NCI-H2107 treated with DMSO at 0.1 percent for 48 hours (cell line): ENCODE measurements around the gene DGCR6L.
"Not testable (repeated sequence)": the region's sequence is repeated elsewhere in the genome, so short reads cannot be mapped to it uniquely, and the experiment has no call there.

Experiments used
- DNase-seq: peaks from one replicate; lab custom pipeline; 2025; ENCODE audit not compliant: unreplicated experiment; lab: John Stamatoyannopoulos, UW

DGCR6L gene

DNA sequence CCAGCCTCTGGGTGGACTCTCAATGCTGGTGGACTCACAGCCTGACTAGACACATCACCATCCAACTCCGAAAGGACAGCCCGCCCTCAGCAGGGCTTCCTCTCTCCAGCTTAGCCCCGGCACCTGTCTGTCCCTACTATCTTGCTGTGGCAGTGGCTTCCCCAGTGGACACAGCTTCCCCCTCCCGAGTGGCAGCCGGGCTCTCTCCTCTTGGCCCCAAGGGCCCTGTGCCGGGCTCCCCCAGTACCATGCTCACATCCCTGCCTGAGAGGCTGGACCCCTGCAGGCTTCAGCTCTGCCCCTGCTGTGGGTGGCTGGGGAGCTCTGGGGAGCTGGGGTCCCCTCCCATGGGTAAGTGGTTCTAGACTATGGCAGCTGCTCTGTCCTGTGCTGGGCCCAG is 9.1 kb downstream of the DGCR6L start:
- DNase-seq = not testable (repeated sequence)

DNA sequence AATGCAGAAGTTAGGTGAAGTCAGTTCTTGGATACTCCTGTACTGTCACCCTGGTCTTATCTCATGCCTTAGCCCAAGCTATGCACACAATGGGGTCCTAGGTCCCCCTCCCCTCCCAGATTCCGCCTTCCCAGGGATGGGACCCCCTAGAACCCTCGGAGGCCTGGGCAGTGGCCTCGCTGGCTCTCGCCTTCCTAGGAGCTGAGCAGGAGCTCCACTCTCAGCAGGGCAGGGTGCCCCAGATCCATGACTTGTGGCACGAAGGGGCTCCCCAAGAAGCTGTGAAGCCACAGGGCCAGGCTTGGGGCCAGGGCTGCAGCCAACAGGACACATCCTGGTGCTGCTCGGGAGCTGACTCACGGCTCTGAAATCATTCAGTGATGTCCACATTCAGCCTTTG is 9.7 kb downstream of the DGCR6L start:
- not testable (repeated sequence) for DNase-seq

DNA sequence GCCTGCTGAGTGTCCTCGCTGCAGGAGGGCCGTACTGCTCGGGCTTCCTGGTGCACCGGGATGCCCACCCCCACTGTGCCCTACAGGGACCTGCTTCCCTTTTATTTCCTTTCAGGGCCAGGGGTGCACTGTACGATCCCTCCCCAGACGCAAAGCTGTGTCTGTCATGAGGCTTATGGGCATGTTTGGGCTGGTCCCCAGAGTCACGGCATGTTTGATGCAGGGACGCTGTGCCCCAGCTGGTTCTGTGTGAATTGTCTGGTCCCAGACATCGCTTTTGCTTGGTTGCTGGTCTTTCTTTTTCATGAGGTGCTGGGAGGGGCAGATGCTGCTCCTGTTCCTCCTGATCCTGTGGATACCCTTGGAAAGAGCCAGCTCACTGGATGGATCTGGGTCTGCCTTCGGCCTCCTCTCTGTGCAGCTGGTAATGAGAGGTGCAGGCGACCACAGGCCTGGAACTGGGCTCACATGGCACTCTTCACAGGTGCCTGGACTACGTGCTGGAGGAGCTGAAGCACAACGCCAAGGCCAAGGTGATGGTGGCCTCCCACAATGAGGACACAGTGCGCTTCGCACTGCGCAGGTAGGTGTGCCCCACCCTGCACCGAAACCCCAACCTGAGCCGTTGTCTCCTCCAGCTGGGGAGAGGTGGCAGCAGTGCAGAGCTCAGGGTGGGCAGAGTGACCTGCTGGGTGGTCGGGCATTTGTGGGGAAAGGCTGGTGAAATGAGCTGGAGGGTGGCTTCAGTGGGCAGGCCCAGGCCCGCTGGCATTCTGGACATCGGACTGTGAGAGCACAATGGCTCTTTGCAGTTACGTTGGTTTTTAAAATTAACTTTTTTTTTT is 10.8 kb downstream of the DGCR6L start:
- not testable (repeated sequence) for DNase-seq

DNA sequence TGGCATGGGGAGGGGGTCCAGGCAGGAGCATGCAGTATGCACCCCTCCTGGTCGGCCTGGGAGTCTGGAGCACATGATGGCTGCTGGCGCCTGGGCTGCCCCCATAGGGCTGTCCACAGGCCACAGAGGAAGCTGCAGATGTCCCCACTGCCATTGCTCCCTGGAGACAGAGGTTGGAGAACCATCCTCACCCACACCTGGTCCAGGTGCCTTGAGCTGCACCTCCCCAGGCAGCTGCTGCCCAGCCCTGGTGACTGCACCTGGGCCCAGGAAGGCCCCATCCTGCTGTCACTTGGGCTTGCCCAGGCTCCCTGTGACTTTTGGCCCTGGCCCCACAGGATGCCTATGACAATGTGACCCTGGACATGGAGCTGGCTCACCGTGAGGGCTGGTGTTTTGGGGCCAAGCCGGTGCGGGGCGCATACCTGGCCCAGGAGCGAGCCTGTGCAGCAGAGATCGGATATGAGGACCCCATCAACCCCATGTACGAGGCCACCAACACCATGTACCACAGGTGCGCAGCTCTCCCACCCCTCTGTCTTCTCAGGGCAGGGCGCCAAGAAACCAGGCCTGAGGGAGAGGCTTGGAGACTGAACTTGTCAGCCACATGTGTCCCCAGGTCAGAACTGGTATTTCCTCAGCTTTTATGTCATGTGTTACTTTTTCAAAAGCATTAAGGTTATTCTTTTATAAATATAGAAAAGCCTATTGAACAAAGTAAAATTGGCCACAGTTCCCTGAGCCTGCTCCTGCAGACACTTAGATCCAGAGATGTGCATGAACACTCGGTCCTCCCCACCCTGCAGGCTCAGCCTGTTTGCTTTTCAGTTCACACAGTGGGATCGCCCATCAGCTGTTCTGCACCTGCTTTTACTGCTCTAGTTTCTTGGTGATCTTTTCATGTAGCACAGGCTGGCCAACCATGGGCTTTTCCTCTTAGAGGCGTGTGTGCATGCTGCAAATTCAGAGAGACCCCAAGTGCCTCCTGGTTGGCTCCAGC is 12.1 kb downstream of the DGCR6L start:
- not testable (repeated sequence) for DNase-seq

DNA sequence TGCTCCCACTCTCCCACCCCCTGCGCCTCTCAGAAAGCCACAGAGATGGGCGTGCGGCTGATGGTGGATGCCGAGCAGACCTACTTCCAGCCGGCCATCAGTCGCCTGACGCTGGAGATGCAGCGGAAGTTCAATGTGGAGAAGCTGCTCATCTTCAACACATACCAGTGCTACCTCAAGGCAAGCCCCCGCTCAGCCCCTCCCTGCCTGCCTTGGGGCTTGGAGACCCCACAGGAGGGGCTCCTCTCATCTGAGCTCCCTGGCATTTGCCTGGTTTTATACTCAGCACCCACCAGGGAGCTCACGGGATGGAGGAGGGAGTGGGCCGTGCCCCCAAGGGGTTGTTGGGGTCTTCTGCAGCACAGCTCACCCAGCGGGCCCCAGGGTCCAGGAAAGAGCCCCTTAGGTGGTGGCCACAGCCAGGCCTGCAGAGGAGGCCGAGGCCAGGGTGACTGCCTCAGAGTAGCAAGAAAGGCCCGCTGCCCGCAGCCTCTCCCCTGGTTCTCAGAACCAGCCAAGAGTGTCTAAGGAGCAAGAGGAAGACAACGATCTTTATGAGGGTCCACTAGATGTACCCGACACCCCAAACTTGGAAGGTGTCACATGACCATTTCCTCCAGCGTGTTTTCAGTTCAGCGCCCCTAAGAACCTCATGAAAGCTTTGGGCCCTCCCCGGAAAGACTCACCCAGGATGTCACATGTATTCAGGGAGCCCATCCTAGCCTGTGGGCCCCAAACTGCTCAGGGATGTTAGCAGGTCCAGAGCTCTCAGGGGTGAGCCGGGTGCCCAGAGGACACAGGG is 13.0 kb downstream of the DGCR6L start:
- DNase-seq = not testable (repeated sequence)

DNA sequence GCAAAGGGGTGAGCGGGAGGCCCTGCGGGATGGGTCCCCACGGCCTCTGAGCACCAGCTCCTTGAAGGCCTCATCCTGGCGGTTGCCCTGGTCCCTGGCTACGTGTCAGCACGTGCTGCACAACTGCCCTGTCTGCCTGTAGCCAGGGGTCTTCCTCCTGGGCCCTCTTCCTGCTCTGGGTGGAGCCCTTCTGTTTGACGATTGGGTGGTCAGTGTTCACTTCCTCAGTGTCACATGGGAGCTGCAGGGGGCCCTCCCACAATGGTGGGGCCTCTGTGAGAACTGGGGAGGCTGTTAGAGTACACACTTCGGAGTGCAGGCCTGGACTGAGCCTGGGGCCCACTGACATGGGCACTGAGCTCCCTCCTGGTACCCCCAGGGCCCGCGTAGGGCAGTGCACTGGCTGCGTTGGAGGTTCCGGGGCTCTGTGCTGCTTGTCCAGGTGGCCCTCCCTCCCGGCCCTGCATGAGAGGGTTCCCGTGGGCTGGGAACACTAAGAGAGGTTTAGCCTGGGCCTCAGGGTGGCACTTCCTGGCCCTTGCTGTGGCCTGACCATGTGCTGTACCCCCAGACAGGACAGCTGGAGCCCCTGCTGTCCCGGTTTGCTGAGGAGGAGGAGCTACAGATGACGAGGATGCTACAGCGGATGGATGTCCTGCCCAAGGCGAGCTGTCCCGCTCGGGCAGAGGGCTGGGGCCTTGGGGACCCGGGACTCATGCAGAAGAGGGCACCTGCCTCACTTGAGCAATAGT is 13.8 kb downstream of the DGCR6L start:
- DNase-seq = no peak

DNA sequence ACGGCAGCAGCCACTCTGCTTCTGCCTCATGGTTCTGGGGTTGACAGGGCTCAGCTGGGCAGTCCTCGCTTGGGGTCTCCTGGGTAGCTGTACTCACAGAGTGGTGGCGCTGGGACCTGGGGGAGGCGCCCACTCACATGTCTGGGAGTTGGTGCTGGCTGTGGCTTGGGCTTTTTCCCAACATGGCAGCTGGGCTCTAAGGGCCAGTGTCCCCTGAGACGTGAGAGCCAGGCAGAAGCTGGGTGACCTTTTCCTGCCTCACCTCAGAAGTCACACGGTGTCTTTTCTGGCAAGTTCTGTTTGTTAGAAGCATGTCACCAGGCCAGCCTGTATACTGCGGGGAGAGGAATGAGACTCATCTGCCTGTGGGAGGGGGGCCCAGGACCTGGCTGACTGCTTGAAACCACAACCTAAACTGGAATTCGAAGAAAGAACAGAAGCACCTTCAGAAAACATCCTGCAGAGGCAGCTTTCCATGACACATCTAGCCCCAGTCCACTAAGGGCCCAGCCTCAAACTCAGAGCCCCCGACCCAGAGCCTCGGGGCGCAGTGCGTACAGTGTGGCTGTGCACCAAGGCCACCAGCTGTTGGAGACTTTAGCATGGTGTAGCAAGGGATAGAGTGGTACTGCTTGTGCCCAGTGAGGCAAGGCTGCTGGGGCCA is 14.5 kb downstream of the DGCR6L start:
- not testable (repeated sequence) for DNase-seq

DNA sequence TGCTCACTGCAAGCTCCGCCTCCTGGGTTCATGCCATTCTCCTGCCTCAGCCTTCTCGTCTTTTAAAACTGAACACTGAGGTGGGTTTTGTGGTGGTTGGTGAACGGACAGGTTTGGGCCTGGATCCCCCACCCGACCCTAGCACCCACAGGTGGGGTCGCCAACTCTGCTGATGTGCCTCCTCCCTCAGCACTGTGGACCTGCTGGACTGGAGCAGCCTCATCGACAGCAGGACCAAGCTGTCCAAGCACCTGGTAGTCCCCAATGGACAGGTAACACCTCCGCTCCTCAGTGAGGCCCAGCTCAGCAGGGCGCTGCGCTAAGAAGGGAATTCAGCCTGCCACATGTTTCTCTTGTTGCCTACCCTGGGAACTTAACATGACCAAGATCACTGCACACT is 15.2 kb downstream of the DGCR6L start:
- no peak for DNase-seq

DNA sequence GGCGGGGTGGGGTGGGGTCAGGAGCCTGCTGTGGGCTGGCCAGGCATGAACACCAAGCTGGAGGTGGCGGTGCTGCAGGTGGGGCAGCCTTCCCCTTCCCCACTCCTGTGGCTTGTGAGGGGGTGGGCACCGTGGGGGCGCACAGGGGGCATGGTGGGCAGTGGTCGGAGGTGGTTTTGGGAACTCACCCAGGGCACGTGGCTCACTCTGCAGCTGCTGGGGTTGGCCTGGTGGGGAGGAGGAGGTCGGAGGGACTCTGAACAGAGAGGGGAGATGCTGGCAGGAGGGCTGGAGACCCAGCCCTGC is 16.7 kb downstream of the DGCR6L start:
- not testable (repeated sequence) for DNase-seq

DNA sequence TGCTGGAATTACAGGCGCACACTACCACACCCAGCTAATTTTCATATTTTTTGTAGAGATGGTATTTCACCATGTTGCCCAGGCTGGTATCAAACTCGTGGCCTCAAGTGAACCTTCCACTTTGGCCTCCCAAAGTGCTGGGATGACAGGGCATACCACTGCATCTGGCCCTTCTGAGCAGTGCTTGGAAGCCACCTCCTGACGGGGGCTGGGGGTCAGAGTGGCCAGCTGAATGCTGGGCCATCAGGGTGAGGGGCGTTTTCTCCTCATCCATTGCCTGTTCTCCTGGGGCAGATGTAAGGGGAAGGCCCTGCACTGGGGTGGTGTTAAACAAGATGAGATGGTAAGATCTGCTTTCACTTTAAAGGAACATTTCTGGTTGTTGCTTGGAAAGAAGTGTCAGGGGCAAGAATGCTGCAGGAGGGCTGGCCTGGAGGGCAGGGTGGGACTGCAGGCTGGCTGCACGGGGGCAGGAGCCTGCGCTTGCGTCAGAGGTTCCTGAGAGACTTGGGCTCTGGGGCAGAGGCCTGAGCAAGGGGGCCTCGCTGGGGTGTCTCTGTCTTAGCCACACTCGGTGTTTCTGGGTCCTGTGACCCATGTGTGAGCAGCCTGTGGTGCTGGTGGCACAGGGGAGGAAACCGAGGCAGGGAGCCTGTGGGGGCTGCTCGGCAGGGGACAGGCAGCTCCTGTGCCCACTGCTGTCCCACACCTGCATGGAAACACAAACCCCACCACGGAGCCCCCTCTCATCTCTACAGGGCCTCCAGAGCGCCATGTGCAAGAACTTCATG is 17.2 kb downstream of the DGCR6L start:
- DNase-seq = no peak

DNA sequence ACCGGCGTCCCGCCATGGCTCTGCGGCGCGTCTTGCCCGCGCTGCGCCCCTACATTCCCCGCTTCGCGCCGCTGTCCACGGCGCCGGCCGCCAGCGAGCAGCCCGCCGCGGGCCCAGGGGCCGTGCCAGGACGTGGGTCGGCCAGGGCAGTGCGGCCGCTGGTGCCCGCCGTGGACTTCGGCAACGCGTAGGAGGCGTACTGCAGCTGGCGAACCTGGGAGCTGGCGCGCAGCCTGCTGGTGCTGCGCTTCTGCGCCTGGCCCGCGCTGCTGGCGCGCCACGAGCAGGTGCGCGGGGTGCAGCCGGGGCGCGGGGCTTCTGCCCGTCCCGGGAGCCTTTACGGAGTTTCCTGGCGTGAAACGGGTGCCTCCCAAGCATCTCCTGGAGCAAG is 20.1 kb downstream of the DGCR6L start:
- no peak for DNase-seq

DNA sequence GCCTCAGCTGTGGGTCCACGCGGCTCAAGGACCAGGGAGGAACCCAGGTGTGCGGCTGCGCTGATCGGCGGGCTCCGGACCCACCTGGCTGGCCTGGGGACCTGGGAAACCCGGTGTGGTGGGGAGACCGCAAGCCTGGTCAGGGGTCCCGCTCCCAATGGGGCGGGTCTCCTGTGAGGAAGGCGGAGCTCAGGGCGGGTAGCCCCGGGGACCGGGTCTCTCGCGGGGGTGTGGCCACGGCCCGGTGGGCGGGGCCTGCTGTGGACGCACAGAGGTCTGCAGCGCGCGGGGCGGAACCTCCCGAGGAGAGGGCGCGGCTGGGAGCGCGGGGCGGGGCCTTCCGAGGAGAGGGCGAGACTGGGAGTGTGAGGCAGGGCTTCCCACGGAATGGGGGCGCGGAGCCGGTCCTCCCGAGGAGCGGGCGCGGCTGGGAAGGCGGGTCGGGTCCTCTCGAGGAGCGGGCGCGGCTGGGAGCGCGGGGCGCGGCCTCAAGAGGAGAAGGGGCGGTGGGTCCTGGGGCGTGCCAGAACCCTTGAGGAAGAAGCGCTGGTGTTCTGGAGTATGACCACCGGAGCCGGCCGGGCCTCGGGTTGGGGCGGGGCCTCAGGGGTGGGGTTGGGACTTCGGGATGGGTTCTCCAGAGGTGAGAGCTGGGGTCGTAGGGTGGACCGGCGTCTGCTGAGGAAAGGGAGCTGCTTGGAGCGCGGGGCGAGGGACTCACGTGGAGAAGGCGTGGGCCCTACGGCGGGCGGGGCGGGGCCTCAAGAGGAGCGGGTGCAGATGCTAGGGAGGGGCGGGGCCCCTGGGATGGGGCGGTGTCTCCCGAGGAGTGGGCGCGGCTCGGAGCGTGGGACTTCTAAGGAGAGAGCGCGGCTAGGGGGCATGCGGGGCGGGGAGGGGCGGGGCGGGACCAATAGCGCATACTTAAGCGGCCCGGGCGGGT is 20.8 kb downstream of the DGCR6L start:
- DNase-seq = peak; percentile 30

DNA sequence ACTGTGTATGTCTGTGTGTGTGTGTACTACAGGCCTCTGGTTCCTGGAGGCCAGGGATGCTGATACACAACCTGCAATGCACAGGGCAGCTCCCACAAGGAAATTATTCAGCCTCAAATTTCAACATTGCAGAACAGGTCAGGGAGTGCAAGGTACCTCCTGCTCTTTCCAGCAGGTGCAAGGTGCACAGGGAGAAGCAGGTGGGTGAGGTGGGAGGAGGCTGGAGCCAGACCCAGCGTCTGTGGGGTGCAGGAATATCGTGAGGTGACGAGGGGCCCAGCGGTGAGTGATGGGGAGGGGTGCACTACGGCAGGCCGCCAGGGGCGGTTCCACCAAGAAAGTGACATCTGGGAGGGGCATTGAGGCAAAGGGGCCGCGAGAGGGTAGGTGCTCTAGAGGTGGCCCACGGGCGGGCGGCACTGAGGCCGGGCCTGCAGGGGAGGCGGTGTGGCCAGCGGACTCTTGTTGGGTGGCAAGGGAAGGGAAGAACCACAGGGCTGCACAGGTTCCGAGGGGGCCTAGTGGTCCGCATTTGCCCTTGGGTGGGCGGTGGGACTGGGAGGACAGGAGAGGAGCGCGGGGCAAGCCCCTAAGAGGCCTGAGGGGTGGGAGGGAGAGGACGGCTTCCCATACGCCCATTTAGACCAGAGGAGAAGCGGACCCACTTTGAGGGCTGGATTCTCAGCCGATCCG is 21.6 kb downstream of the DGCR6L start:
- DNase-seq = no peak

DNA sequence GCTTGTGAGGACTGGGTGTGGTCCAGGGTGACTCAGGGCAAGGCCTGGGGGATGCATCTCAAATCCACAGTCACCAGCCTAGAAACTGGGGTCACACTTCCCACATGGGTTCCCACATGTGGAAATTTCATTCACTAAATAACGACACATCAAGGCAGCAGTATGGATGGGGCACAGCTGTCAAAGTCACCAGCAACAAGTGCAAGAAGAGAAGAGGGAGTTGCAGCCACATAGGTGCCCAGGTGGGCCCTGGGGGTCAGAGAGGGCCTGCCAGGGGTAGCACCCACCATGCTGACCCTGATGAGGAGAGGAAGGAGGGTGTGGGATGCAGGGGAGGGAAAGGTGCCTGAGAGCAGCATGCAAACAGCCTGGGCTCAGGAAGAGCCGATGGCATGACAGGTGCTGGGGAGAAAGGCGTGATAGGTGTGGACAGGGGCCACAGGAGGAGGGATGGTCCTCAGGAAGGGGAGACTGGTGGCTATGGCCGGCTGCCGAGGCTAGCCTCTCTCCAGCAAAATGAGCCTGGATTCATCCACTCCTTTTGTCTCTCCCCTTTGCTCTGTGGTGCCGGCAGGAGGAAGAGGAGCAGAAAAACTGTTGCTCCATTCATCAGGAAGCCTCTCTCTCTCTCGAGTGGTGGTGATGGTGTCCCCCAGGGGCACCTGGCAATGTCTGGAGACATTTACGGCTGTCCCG is 22.3 kb downstream of the DGCR6L start:
- no peak for DNase-seq

DNA sequence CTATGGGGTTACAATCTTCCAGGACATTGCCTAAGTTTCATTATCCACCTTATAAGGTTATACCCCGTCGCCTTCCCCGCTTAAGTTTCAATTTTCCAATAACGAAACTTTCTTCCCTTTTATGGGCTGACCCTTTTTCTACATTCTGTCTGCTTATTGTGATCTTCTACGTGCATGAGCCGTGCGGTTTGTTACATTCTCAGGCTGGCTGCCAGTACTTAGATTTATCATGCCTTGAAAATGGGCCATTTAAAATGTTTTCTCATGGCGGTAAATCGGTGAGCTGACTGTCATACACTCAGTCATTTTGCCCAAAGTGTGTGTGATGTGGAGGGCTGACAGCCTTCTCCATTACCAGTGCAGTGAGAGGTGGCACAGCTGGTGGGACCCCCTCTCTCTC is 23.3 kb downstream of the DGCR6L start:
- no peak for DNase-seq

DNA sequence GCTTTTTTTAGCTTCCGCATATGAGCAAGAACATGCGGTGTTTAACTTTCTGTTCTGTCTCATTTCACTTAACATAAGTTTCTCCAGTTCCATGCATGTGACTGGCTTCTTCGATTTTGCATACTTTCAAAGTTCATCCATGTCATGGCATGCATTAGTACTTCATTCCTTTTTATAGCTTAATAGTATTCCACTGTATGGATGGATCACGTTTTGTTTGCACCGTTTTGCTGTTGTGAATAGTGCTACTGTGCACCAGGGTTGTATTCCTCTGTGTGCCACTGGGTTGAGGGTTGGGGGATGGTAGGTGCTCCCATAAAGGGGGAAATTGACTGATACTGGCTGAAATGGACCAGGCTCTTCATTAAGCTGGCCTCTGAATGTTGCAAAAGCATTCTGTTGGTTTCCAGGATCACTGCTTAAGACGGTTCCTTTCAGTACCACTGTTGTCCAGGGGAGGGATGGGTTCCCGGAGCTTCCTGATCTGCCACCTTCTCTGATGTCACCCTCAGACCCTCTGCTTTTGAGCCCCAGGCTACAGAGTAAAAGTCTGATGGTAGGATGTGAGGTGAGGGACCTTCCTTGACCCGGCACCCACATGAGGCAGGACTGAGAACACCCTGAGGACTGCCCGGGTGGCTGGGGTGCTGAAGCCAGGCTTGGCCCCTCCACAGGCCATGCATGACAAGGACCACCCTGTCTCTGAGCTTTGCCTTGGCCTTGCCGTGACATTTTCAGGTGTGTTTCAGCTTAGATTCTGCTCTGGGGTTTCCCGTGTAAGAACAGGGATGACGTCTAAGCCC is 24.4 kb downstream of the DGCR6L start:
- no peak for DNase-seq
